ENCODE measurements around the gene OSTN. TPM values are rescaled to one million over a fixed set of nuclear protein-coding genes. Genes with fewer than 3 reads are reported as not detected.

Gene OSTN
- total and polyA plus RNA-seq, 5 experiments from 2014 or later, result not detected

DNA sequence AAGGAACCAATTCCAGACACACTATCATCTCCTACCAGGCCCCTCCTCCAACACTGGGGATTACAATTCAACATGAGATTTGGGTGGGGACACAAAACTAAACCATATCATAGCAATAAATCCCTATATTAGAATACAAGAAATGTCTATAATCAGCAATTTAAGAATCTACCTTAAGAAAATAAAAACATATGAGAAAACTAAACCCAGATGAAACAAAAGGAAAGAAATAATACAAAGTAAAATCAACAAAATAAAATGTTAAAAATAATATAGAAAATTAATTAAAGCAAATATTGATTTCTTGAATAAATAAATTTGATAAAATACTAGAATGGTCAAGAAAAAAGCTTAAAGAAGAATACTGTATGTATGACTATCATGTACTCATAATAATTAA, 6.1 kb upstream of the OSTN start:
- no peak for DNase-seq
- Mint-ChIP-seq H3K4me1 (no peaks in the 10 kb centered on the region), H3K4me3 (no peak overlapping the region), H3K9me3 (peaks cover 0 to 16% (median 3%) of the 10 kb centered on the region in 9 donors), H3K36me3 (no peaks in the 10 kb centered on the region), H3K27me3 (no peaks in the 10 kb centered on the region), H3K27ac (no peak overlapping the region)
- POLR2A ChIA-PET, result no interaction called here
- ATAC-seq, result no peak

DNA sequence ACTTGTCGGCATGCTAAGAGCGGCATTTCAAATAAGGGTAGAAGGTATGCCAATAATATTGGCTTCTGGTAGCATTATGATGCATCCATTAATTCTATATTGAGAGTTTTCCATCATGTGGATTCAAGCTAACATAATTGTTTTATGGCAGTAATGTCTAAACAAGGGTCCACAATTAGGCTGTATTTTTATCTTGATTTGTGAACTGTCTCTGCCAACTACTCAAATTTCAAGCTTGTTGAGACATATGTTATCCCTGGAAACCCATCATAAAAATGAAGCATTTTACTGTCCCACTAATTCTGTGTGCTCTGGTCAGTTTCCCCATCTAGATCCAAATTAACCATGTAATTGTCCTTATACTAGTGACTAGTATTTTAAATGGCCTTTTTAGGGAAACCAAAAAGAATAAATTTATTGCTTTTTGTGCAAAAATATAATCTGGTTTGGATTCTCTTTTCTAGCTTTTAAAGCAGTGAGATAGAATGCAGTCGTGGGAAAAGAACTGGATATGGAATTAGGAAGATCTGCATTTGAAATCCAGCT, 1.2 kb upstream of the OSTN start:
- DNase-seq, result no peak
- no peaks in the 10 kb centered on the region for H3K27me3 Mint-ChIP-seq
- no peak overlapping the region for H3K27ac Mint-ChIP-seq
- no peaks in the 10 kb centered on the region for H3K36me3 Mint-ChIP-seq
- no peak for ATAC-seq
- H3K4me1 Mint-ChIP-seq, result no peaks in the 10 kb centered on the region
- POLR2A ChIA-PET, result interaction anchor here (0.5 kb wide), 1 partner anchor 8 kb away, joined by 4 read pairs; no protein-coding TSS in a partner anchor
- peaks cover 0 to 10% (median 0%) of the 10 kb centered on the region in 9 donors for H3K9me3 Mint-ChIP-seq
- H3K4me3 Mint-ChIP-seq, result no peak overlapping the region

DNA sequence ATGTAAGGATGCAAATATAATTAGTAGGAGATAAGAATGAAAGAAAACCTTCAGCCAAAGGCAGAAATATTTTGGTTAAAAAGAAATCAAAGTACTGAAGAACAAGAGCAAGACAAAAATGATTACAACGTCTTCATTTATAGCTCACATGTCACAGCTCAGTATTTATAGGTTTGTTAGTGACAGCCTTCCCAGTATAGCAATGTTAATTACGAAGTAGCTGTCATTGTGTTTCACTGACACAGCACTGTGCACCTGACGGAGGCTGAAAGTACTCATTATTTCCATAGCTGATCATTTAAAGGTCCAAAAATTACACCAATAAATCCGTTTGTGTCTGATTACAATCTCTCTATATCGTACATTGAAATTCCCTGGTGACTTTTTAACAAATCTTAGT, 561 bp upstream of the OSTN start:
- POLR2A ChIA-PET, result no interaction called here
- H3K27me3 Mint-ChIP-seq, result no peaks in the 10 kb centered on the region

DNA sequence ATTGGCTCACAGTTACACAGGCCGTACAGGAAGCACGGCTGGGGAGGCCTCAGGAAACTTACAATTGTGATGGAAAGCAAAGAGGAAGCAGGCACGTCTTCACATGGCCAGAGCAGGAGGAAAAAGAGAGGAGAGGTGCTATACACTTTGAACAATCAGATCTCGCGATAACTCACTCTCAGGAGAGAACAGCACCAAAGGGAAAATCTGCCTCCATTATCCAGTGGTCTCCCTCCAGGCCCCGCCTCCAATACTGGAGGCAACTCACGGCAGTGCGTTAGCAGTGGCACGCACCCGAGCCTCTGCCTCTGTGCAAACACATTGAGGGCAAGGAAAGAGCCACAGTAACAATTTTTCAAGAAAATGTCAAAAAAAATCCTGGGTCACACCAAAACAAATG, 11.0 kb downstream of the OSTN start:
- H3K4me1 Mint-ChIP-seq, result no peaks in the 10 kb centered on the region
- peaks cover 0 to 1% (median 0%) of the 10 kb centered on the region in 5 donors for H3K27me3 Mint-ChIP-seq
- ATAC-seq (no peak), DNase-seq (no peak)
- H3K4me3 Mint-ChIP-seq, result no peak overlapping the region
- no peaks in the 10 kb centered on the region for H3K36me3 Mint-ChIP-seq
- POLR2A ChIA-PET, result no interaction called here
- H3K9me3 Mint-ChIP-seq, result peaks cover 0 to 9% (median 0%) of the 10 kb centered on the region in 9 donors
- H3K27ac Mint-ChIP-seq, result no peak overlapping the region

More for the DNA sequence above, 561 bp upstream of the OSTN start:
- peaks cover 0 to 10% (median 0%) of the 10 kb centered on the region in 9 donors for H3K9me3 Mint-ChIP-seq
- no peak overlapping the region for H3K27ac Mint-ChIP-seq
- H3K4me1 Mint-ChIP-seq, result no peaks in the 10 kb centered on the region
- H3K36me3 Mint-ChIP-seq, result no peaks in the 10 kb centered on the region
- H3K4me3 Mint-ChIP-seq, result no peak overlapping the region
- ATAC-seq (no peak), DNase-seq (no peak)

DNA sequence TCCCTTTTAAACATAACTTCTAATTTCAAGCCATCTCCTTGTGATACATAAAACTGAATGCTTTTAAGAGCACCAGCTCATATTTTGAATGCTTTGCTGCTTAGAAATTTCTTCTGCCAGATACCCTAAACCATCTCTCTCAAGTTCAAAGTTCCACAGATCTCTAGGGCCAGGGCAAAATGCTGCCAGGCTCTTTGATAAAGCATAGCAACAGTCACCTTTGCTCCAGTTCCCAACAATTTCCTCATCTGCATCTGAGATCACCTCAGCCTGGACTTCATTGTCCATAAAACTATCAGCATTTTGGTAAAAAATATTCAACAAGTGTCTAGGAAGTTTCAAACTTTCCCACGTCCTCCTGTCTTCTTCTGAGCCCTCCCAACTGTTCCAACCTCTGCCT, 17.5 kb downstream of the OSTN start:
- no peak for ATAC-seq
- H3K27me3 Mint-ChIP-seq, result peaks cover 0 to 8% (median 1%) of the 10 kb centered on the region in 5 donors

DNA sequence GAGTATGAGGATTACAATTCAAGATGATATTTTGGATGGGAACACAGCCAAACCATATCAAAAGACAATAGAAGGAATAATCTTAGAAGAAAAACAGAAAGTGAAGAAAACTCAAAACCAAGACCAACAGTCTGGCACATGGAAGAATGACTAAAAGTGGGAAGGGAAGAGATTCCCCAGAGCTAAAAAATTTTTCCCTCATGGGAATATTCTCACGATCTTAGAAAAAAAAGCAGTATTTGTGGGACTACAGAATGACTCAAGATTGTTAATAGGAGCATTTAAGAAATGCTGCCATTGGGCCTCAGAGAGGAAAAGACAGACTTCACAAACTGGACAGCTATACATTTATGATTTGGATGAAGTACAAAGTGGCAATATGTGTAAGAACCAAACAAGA, 18.3 kb downstream of the OSTN start:
- Mint-ChIP-seq H3K27me3 (peaks cover 0 to 9% (median 1%) of the 10 kb centered on the region in 5 donors), H3K9me3 (peaks cover 0 to 20% (median 5%) of the 10 kb centered on the region in 9 donors), H3K36me3 (no peaks in the 10 kb centered on the region), H3K27ac (no peak overlapping the region), H3K4me1 (no peaks in the 10 kb centered on the region), H3K4me3 (no peak overlapping the region)
- no peak for DNase-seq
- POLR2A ChIA-PET, result no interaction called here
- no peak for ATAC-seq

More for the DNA sequence above, 17.5 kb downstream of the OSTN start:
- no peaks in the 10 kb centered on the region for H3K4me1 Mint-ChIP-seq
- H3K4me3 Mint-ChIP-seq, result no peak overlapping the region
- no peaks in the 10 kb centered on the region for H3K36me3 Mint-ChIP-seq
- no peak overlapping the region for H3K27ac Mint-ChIP-seq
- DNase-seq, result no peak
- POLR2A ChIA-PET, result no interaction called here
- H3K9me3 Mint-ChIP-seq, result peaks cover 0 to 20% (median 3%) of the 10 kb centered on the region in 9 donors

DNA sequence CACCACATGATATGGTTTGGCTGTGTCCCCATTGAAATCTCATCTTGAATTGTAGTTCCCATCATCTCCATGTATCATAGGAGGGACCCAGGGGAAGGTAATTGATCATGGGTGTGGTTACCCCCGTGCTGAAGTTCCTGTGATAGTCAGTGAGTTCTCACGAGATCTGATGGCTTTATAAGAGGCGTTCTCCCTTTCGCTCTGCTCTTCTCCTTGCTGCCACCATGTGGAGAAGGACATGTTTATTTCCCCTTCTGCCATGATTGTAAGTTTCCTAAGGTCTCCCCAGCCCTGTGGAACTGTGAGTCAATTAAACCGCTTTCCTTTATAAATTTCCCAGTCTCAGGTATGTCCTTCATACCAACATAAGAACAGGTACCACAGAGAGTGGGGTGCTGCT, 21.9 kb downstream of the OSTN start:
- Mint-ChIP-seq H3K9me3 (peaks cover 0 to 18% (median 3%) of the 10 kb centered on the region in 9 donors), H3K27me3 (peaks cover 1 to 10% (median 3%) of the 10 kb centered on the region in 5 donors), H3K4me1 (no peaks in the 10 kb centered on the region), H3K27ac (no peak overlapping the region), H3K4me3 (no peak overlapping the region), H3K36me3 (no peaks in the 10 kb centered on the region)
- POLR2A ChIA-PET, result no interaction called here
- no peak for ATAC-seq
- DNase-seq, result no peak

DNA sequence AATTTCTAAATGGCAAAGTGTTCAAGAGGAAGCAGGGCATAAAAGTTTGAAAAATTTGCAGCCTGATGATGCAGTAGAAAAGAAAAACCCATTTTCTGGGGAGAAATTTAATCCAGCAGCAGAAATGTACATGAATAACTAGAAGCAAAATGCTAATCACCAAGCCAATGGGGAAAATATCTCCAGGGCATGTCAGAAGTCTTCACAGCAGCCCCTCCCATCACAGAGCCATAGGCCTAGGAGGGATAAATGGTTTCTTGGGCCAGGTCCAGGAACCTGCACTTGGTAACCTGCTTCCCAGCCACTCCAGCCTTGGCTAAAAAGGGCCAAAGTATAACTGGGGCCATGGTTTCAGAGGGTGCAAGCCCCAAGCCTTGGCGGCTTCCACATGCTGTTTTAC, 22.6 kb downstream of the OSTN start:
- H3K4me3 Mint-ChIP-seq, result no peak overlapping the region
- DNase-seq (no peak), ATAC-seq (no peak)
- peaks cover 1 to 10% (median 3%) of the 10 kb centered on the region in 5 donors for H3K27me3 Mint-ChIP-seq
- no peaks in the 10 kb centered on the region for H3K36me3 Mint-ChIP-seq
- POLR2A ChIA-PET, result no interaction called here
- peaks cover 0 to 15% (median 3%) of the 10 kb centered on the region in 9 donors for H3K9me3 Mint-ChIP-seq
- no peaks in the 10 kb centered on the region for H3K4me1 Mint-ChIP-seq
- H3K27ac Mint-ChIP-seq, result no peak overlapping the region

DNA sequence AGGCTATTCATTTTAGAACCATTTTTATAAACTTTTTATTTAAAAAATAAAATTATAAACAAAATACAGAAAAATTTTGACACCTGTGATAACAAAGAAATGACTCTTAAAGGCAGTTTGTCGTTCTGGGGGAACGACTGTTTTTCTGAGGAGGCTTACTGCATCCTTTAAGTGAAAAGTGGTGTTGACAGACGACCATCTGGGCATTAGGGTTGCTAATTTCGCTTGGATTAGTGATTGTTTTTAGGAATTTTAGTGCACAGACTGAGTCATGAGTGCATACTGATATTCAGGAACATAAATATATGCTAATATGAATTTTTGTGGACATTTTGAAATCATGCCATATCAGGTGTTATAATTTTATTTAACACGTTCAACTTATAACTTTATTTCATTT, 28.5 kb downstream of the OSTN start:
- H3K27me3 Mint-ChIP-seq, result peaks cover 0 to 1% (median 0%) of the 10 kb centered on the region in 5 donors
- H3K4me3 Mint-ChIP-seq, result no peak overlapping the region
- H3K9me3 Mint-ChIP-seq, result peaks cover 0 to 12% (median 2%) of the 10 kb centered on the region in 9 donors
- H3K27ac Mint-ChIP-seq, result no peak overlapping the region
- DNase-seq (no peak), ATAC-seq (no peak)
- POLR2A ChIA-PET, result no interaction called here
- no peaks in the 10 kb centered on the region for H3K36me3 Mint-ChIP-seq
- H3K4me1 Mint-ChIP-seq, result no peaks in the 10 kb centered on the region

DNA sequence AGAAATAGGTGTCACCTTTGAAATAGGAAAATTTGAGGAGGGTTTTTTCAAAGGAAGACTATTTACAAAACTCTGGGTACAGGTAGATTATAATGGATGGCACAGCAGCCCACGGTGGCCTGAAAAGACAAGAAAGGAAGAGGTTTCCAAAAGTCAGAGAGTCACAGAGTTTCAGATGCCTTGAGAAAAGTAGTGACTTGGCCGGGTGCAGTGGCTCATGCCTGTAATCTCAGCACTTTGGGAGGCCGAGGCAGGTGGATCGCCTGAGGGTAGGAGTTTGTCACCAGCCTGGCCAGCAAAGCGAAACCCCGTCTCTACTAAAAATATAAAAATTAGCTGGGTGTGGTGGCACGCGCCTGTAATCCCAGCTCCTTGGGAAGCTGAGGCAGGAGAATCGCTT, 35.2 kb downstream of the OSTN start:
- Mint-ChIP-seq H3K27ac (no peak overlapping the region), H3K4me3 (no peak overlapping the region), H3K9me3 (peaks cover 0 to 13% (median 0%) of the 10 kb centered on the region in 9 donors), H3K36me3 (no peaks in the 10 kb centered on the region), H3K4me1 (no peaks in the 10 kb centered on the region), H3K27me3 (no peaks in the 10 kb centered on the region)
- DNase-seq, result no peak
- POLR2A ChIA-PET, result no interaction called here
- no peak for ATAC-seq

DNA sequence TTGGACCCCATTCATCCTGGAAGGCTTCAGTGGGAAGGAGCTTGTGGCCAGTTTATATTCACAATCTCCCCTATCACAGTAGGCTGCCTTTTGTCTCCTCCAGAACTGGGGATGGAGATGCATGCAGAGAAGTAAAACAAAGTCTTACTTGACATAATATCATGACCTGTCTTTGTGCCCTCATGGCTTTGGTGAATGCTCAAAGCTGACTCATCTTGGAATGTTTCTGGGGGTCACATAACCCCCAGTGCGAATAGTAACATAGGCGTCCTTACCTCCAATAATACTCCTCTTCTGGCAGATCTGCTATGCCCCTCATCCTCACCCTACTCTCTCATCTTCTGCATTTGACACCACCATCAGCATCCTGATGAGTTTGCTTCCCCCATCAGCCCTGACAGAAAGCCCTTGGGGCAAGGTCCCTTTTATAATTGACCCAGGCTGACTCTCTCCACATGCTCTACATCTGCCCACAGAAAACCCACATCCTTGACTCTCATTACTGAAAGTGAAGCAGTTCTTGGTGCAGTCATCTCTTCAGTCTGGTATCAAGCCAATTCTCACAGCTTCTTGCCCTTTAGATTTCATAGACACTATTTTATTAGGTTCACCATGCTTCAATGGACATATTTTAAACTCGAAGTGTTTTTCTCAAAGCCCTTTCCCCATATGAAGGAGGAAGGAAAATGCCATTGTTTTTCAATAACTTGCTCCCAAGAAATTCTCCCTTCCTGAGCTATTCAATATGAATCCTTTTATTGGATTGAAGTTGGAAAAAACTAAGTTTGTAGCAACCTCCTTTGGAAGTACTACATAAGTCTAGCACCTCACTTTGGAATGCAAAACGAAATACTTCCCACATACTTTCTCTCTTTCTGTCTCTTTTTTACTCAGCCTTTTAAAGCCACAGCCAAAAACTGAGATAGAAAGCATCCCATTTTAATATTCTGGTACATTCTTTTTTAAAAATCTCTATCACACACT, 36.6 kb downstream of the OSTN start:
- H3K36me3 Mint-ChIP-seq, result no peaks in the 10 kb centered on the region
- POLR2A ChIA-PET, result no interaction called here

DNA sequence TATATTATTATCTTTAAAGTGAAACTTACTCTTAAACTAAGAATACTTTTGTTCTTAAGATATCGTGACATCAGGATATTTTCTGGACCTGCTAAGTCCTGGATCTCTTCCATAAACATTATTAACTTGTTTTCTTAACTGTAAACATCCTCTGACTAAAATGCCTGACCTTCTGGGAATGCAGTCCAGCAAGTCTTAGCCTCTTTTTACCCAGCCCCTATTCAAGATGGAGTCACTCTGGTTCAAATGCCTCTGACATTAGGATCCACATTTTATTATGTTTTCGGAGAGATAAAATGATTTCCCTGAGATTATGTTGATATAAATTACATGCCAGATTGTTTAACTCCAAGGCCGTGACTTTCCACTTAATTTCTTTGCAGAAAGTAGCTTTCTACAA, 37.6 kb downstream of the OSTN start:
- Mint-ChIP-seq H3K27me3 (peaks cover 0 to 1% (median 0%) of the 10 kb centered on the region in 5 donors), H3K36me3 (no peaks in the 10 kb centered on the region), H3K4me3 (no peak overlapping the region), H3K9me3 (peaks cover 0 to 11% (median 0%) of the 10 kb centered on the region in 9 donors), H3K27ac (no peak overlapping the region), H3K4me1 (no peaks in the 10 kb centered on the region)
- DNase-seq (no peak), ATAC-seq (no peak)
- POLR2A ChIA-PET, result no interaction called here

More for the DNA sequence above, 36.6 kb downstream of the OSTN start:
- DNase-seq, result no peak
- Mint-ChIP-seq H3K9me3 (peaks cover 0 to 11% (median 0%) of the 10 kb centered on the region in 9 donors), H3K4me1 (no peaks in the 10 kb centered on the region), H3K4me3 (no peak overlapping the region), H3K27ac (no peak overlapping the region), H3K27me3 (no peaks in the 10 kb centered on the region)
- ATAC-seq, result no peak

All from naive thymus-derived CD8-positive, alpha-beta T cell (primary cell).